K562 (cell line): ENCODE data around the gene SGIP1. TPM values are rescaled to one million over a fixed set of nuclear protein-coding genes. Genes with fewer than 3 reads are reported as not detected.

Experiments
- ATAC-seq: fragments of 200-7000 bp; cut with Tn5 transposase; 3 replicates; pipeline ENCODE4 v1.9.1; 2020; ENCODE audit warnings: moderate library complexity
- BruUV-seq: library from RNA; stranded (reverse); fragments of 400-500 nt; replicated peaks from 2 replicates; lab custom pipeline; 2021; lab: Mats Ljungman, UMichigan
- CTCF ChIA-PET: fragments of 300-600 bp; formaldehyde crosslinking; extraction: SDS; loops from one replicate; lab custom pipeline; 2021; ENCODE audit warnings: low intra/inter-chr PET ratio; lab: Yijun Ruan, JAX
- POLR2A ChIA-PET: fragments of 300-600, 350-650 bp; sonication (Branson Sonifier 250); formaldehyde crosslinking; extraction: SDS; loops from one replicate; lab custom pipeline; 2021; ENCODE audit warnings: antibody characterized with exemption, inconsistent platforms; lab: Yijun Ruan, JAX
- DNase-seq, 4 experiments: peaks; one replicate each; pipeline versions ENCODE4 v3.0.0 to v3.0.0-alpha.2; 2011 to 2018; ENCODE audit warnings: low spot score in 3 of 4, mixed read lengths in 3 of 4; ENCODE audit errors: extremely low read depth in 1 of 4
- FAIRE-seq: peaks from 2 replicates; lab custom pipeline; 2011; peaks lifted over from hg19 to GRCh38; lab: Jason Lieb, UNC
- H2AFZ ChIP-seq: 2 replicates; pipeline ENCODE4 v1.6.0; 2011; ENCODE audit warnings: low read depth, low read length, control low read depth, inconsistent platforms
- H3K27ac ChIP-seq: fragments of 200-600 bp; 3 replicates; pipeline ENCODE4 v1.8.0; 2011; ENCODE audit warnings: low read depth, mild to moderate bottlenecking, control low read depth, inconsistent platforms, low read length, moderate library complexity, mixed read lengths; ENCODE audit errors: extremely low read depth
- H3K27me3 ChIP-seq, 2 experiments: fragments of 300-600 bp in 1 of 2; 2 replicates in 1 of 2; 3 replicates in 1 of 2; pipeline versions ENCODE4 v1.6.0 to v1.8.0; 2011; ENCODE audit warnings: inconsistent platforms in 2 of 2, low read length in 2 of 2, mild to moderate bottlenecking in 1 of 2, mixed read lengths in 1 of 2, moderate library complexity in 1 of 2; ENCODE audit not compliant: control insufficient read depth in 2 of 2, insufficient read depth in 2 of 2
- H3K36me3 ChIP-seq: fragments of 300-600 bp; 3 replicates; pipeline ENCODE4 v1.8.0; 2011; ENCODE audit warnings: mild to moderate bottlenecking, low read length, inconsistent platforms; ENCODE audit not compliant: control insufficient read depth, insufficient read depth
- H3K4me1 ChIP-seq, 2 experiments: fragments of 200-600 bp in 1 of 2; replicated peaks in 1 of 2; 2 replicates in 1 of 2; 3 replicates in 1 of 2; pipeline versions ENCODE4 v1.5.1 to v1.8.0; 2011; ENCODE audit warnings: inconsistent platforms in 2 of 2, low read length in 2 of 2, mild to moderate bottlenecking in 1 of 2, mixed read lengths in 1 of 2, moderate library complexity in 1 of 2; ENCODE audit not compliant: control insufficient read depth in 2 of 2, insufficient read depth in 2 of 2
- H3K4me2 ChIP-seq: 2 replicates; pipeline ENCODE4 v1.6.1; 2011; ENCODE audit warnings: low read length, control low read depth, inconsistent platforms, mixed read lengths; ENCODE audit not compliant: insufficient read depth
- H3K4me3 ChIP-seq: fragments of 200-600 bp; sonication (generic), shearing (Covaris generic); 2 replicates; pipeline ENCODE4 v1.5.1; 2016; ENCODE audit warnings: control low read depth, inconsistent platforms
- H3K79me2 ChIP-seq: fragments of 200-600 bp; 3 replicates; pipeline ENCODE4 v1.8.0; 2011; ENCODE audit warnings: low read length, inconsistent platforms; ENCODE audit not compliant: control insufficient read depth, insufficient read depth
- H3K9ac ChIP-seq, 2 experiments: 2 replicates each; pipeline versions ENCODE4 v1.6.0 to v1.6.1; 2011; ENCODE audit warnings: low read depth in 2 of 2, low read length in 2 of 2, control low read depth in 1 of 2, inconsistent platforms in 1 of 2, mild to moderate bottlenecking in 1 of 2, mixed read lengths in 1 of 2; ENCODE audit not compliant: insufficient read depth in 1 of 2
- H3K9me1 ChIP-seq: one replicate; pipeline ENCODE4 v1.6.0; 2011; ENCODE audit warnings: inconsistent platforms, mild to moderate bottlenecking, low read length, moderate library complexity; ENCODE audit not compliant: control insufficient read depth, insufficient read depth
- H3K9me3 ChIP-seq: replicated peaks from 2 replicates; pipeline ENCODE4 v1.5.1; 2011; ENCODE audit warnings: low read depth, low read length, inconsistent platforms; ENCODE audit not compliant: control insufficient read depth, insufficient read depth
- H4K20me1 ChIP-seq: replicated peaks from 2 replicates; pipeline ENCODE4 v1.6.1; 2011; ENCODE audit warnings: low read length, inconsistent platforms, mixed read lengths; ENCODE audit not compliant: control insufficient read depth, insufficient read depth
- WGBS: fragments of 100-300 bp; shearing (Covaris generic); methylation state at CpG from one replicate; pipeline ENCODE4 v1.1.6; 2016; ENCODE audit warnings: low coverage, mixed read lengths; ENCODE audit not compliant: insufficient coverage; ENCODE audit errors: missing lambda C conversion rate; 5-methylcytosine and 5-hydroxymethylcytosine counted together
- in situ Hi-C: fragments of 300-500 bp; cut with MboI; formaldehyde crosslinking; loops from 4 replicates; pipeline ENCODE4 v1.15.0; 2018; ENCODE audit warnings: inconsistent platforms, mixed read lengths
- intact Hi-C: fragments of 100-400 bp; cut with micrococcal nuclease; formaldehyde crosslinking; loops from 2 replicates; pipeline ENCODE4 v1.14.2; 2022
- polyA plus RNA-seq, 8 experiments: library from polyadenylated mRNA; depleted of rRNA in 4 of 8; stranded (reverse) in 5 of 8; unstranded in 3 of 8; fragments of >200 nt; fragmentation: Nextera tagmentation in 2 of 8; fragmentation: Illumina TruSeq in 1 of 8; extraction: Ambion mirVana in 2 of 8; extraction: Trizol in 1 of 8; gene quantifications; 2 replicates each; pipeline versions ENCODE4 v1.2.1 to v1.2.3, GENCODE V29; 2011 to 2014; ENCODE audit warnings: inconsistent platforms in 1 of 8, missing spikeins in 1 of 8
- total RNA-seq, 7 experiments: library from RNA; depleted of rRNA in 6 of 7; stranded (reverse); fragments of >200 nt in 6 of 7; fragmentation: Illumina TruSeq in 2 of 7; extraction: Trizol in 2 of 7; gene quantifications; 2 replicates each; pipeline versions ENCODE4 v1.2.1 to v1.2.3, GENCODE V29; 2011 to 2021; ENCODE audit warnings: low replicate concordance in 1 of 7
- TF ChIP-seq, protein P1 (sequence below), 2 experiments: fragments of 450-650 bp; formaldehyde crosslinking in 1 of 2; IDR thresholded peaks; 2 replicates each; pipeline versions ENCODE4 v1.4.0 to v1.6.1; 2014 to 2020; ENCODE audit warnings: mild to moderate bottlenecking in 2 of 2, borderline replicate concordance in 1 of 2, low read depth in 1 of 2

The SGIP1 gene
- total and polyA plus RNA-seq, 9 of the 15 experiments (the other 6 are each of a cell fraction or from before 2014, with no cell fraction given) = 0.07 to 0.35 TPM; not detected in 7

DNA sequence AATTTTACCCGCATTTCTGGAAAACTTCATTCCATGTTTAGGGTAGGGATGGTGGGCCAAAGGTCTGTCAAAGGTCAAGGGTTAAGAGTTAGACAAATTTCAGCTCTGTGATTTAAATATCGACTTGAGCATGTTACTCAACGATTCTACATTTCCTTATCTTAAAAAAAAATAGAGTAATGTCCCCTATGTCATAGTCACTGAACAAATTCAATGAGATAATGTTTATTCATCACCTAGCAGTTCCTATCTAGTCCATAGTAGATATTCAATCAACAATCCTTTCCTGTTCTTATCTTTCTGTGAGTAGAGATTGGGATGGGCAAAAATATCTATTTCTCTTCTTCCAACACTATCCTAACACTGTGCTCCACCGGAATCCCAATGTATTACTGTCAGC is 217.2 kb downstream of the SGIP1 start:
- FAIRE-seq (no peak), ATAC-seq (no peak)
- intact Hi-C loops = no loop called here

More for the DNA sequence above, 217.2 kb downstream of the SGIP1 start:
- 50% methylated on average over 4 of the region's 4 CpGs for WGBS
- in situ Hi-C loops = no loop called here
- no peaks in the 10 kb centered on the region for H4K20me1 ChIP-seq
- H3K27me3 ChIP-seq = no peaks in the 10 kb centered on the region
- no peak overlapping the region for H3K27ac ChIP-seq
- no peak overlapping the region for H3K4me3 ChIP-seq
- BruUV-seq = no TSS peak
- H3K79me2 ChIP-seq = no peaks in the 10 kb centered on the region
- TF ChIP-seq, protein P1, sequence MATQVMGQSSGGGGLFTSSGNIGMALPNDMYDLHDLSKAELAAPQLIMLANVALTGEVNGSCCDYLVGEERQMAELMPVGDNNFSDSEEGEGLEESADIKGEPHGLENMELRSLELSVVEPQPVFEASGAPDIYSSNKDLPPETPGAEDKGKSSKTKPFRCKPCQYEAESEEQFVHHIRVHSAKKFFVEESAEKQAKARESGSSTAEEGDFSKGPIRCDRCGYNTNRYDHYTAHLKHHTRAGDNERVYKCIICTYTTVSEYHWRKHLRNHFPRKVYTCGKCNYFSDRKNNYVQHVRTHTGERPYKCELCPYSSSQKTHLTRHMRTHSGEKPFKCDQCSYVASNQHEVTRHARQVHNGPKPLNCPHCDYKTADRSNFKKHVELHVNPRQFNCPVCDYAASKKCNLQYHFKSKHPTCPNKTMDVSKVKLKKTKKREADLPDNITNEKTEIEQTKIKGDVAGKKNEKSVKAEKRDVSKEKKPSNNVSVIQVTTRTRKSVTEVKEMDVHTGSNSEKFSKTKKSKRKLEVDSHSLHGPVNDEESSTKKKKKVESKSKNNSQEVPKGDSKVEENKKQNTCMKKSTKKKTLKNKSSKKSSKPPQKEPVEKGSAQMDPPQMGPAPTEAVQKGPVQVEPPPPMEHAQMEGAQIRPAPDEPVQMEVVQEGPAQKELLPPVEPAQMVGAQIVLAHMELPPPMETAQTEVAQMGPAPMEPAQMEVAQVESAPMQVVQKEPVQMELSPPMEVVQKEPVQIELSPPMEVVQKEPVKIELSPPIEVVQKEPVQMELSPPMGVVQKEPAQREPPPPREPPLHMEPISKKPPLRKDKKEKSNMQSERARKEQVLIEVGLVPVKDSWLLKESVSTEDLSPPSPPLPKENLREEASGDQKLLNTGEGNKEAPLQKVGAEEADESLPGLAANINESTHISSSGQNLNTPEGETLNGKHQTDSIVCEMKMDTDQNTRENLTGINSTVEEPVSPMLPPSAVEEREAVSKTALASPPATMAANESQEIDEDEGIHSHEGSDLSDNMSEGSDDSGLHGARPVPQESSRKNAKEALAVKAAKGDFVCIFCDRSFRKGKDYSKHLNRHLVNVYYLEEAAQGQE (IDR thresholded peaks at IDR 0.05; ENCODE audit: borderline replicate concordance) = no peak
- TF ChIP-seq, protein P1 (CRISPR knock-in tag; IDR thresholded peaks at IDR 0.05; ENCODE audit: low read depth) = no peak
- H3K9ac ChIP-seq = no peak overlapping the region
- H3K4me1 ChIP-seq = peaks cover 0 to 8% of the 10 kb centered on the region in 2 experiments; a peak in 1 of 5 replicates
- no peak for DNase-seq
- no peak overlapping the region for H2AFZ ChIP-seq
- no peaks in the 10 kb centered on the region for H3K9me1 ChIP-seq
- ChIA-PET POLR2A (no interaction called here), CTCF (no interaction called here)
- H3K4me2 ChIP-seq = no peak overlapping the region
- H3K36me3 ChIP-seq = no peaks in the 10 kb centered on the region
- 0 out of 2 replicates have a peak, but pooled peaks cover 2% of the 10 kb centered on the region for H3K9me3 ChIP-seq
